A549 (cell line): ENCODE measurements around the gene NSMCE3. TPM values are rescaled to one million over a fixed set of nuclear protein-coding genes. Genes with fewer than 3 reads are reported as not detected.

Experiments
- ATAC-seq, 2 experiments: fragments of 200-7000 bp in 1 of 2; fragments of >200 bp in 1 of 2; cut with Nextera tagmentation in 1 of 2; cut with Tn5 transposase in 1 of 2; 3 replicates each; pipeline versions ENCODE4 v1.8.0 to v1.9.1; 2018 to 2020; ENCODE audit warnings: mild to moderate bottlenecking in 1 of 2, moderate library complexity in 1 of 2
- CTCF ChIA-PET: fragments of 300-600 bp; sonication (Branson Sonifier 250); formaldehyde crosslinking; extraction: SDS; loops from one replicate; lab custom pipeline; 2021; ENCODE audit warnings: antibody characterized with exemption, inconsistent platforms; lab: Yijun Ruan, JAX
- POLR2A ChIA-PET: fragments of 350-600 bp; formaldehyde crosslinking; extraction: SDS; loops from one replicate; lab custom pipeline; 2021; ENCODE audit warnings: antibody characterized with exemption, inconsistent platforms; lab: Yijun Ruan, JAX
- DNase-seq, 2 experiments: peaks; one replicate each; pipeline versions ENCODE4 v3.0.0 to v3.0.0-alpha.2; 2011 to 2016; ENCODE audit warnings: low read depth in 1 of 2, low spot score in 1 of 2
- FAIRE-seq: peaks from 2 replicates; lab custom pipeline; 2011; peaks lifted over from hg19 to GRCh38; lab: Jason Lieb, UNC
- H3K27ac ChIP-seq, 2 experiments: fragments of >200 bp; sonication (Bioruptor Twin); formaldehyde crosslinking; 3 replicates each; pipeline ENCODE4 v1.5.1; 2016 to 2017
- H3K4me1 ChIP-seq: fragments of >200 bp; sonication (Bioruptor Twin); formaldehyde crosslinking; 3 replicates; pipeline ENCODE4 v1.6.1; 2016
- H3K4me2 ChIP-seq: fragments of >200 bp; sonication (Bioruptor Twin); formaldehyde crosslinking; 3 replicates; pipeline ENCODE4 v1.6.1; 2016
- H3K4me3 ChIP-seq: fragments of >200 bp; sonication (Bioruptor Twin); formaldehyde crosslinking; 3 replicates; pipeline ENCODE4 v1.5.1; 2016
- H3K9me3 ChIP-seq: fragments of >200 bp; sonication (Bioruptor Twin); formaldehyde crosslinking; 3 replicates; pipeline ENCODE4 v1.6.1; 2016
- CBX8 ChIP-seq: fragments of 200-600 bp; sonication (generic); IDR thresholded peaks from 2 replicates; pipeline ENCODE4 v1.6.1; 2016
- CEBPB ChIP-seq, 2 experiments: fragments of >200 bp in 1 of 2; sonication (Bioruptor Twin) in 1 of 2; formaldehyde crosslinking in 1 of 2; IDR thresholded peaks; 2 replicates each; pipeline ENCODE4 v1.6.1; 2012 to 2016
- EHF ChIP-seq: fragments of 250-450 bp; sonication (Bioruptor Pico); IDR thresholded peaks from 2 replicates; pipeline ENCODE4 v1.5.0; 2020; ENCODE audit warnings: mild to moderate bottlenecking
- ELK1 ChIP-seq: fragments of 150-350 bp; IDR thresholded peaks from 2 replicates; pipeline ENCODE4 v1.6.1; 2014; ENCODE audit warnings: low read depth, mild to moderate bottlenecking, low read length
- FOXS1 ChIP-seq: fragments of 250-450 bp; sonication (Bioruptor Pico); IDR thresholded peaks from 2 replicates; pipeline ENCODE4 v1.5.0; 2020; ENCODE audit warnings: mild to moderate bottlenecking, moderate library complexity
- KDM5A ChIP-seq: fragments of 200-600 bp; sonication (generic); IDR thresholded peaks from 2 replicates; pipeline ENCODE4 v1.6.1; 2016; ENCODE audit warnings: antibody characterized with exemption, mild to moderate bottlenecking
- MAFK ChIP-seq: fragments of 450-650 bp; IDR thresholded peaks from 2 replicates; pipeline ENCODE4 v1.6.1; 2014; ENCODE audit not compliant: partially characterized antibody
- MAZ ChIP-seq: fragments of 150-350 bp; IDR thresholded peaks from 2 replicates; pipeline ENCODE4 v1.6.1; 2014; ENCODE audit warnings: antibody characterized with exemption, low read depth, low read length, borderline replicate concordance
- MYC ChIP-seq: IDR thresholded peaks from 2 replicates; pipeline ENCODE4 v1.6.1; 2012; ENCODE audit warnings: mild to moderate bottlenecking, inconsistent platforms, low read length, improper control_type of control experiment, borderline replicate concordance
- NR3C1 ChIP-seq: fragments of >200 bp; sonication (Bioruptor Twin); formaldehyde crosslinking; IDR thresholded peaks from 3 replicates; pipeline ENCODE4 v1.6.1; 2017
- PHF8 ChIP-seq: fragments of 200-600 bp; sonication (generic); IDR thresholded peaks from 2 replicates; pipeline ENCODE4 v1.6.1; 2016; ENCODE audit warnings: low read depth, mild to moderate bottlenecking, antibody characterized with exemption, moderate library complexity, borderline replicate concordance
- POLR2A ChIP-seq: IDR thresholded peaks from 2 replicates; pipeline ENCODE4 v1.6.1; 2012; ENCODE audit warnings: mild to moderate bottlenecking, low read length
- RAD21 ChIP-seq, 2 experiments: fragments of >200 bp in 1 of 2; sonication (Bioruptor Twin) in 1 of 2; formaldehyde crosslinking in 1 of 2; IDR thresholded peaks in 1 of 2; conservative IDR thresholded peaks in 1 of 2; 2 replicates in 1 of 2; 3 replicates in 1 of 2; pipeline ENCODE4 v1.6.1; 2012 to 2018; ENCODE audit warnings: inconsistent platforms in 1 of 2
- RCOR1 ChIP-seq: fragments of 150-350 bp; IDR thresholded peaks from 2 replicates; pipeline ENCODE4 v1.6.1; 2014; ENCODE audit warnings: antibody characterized with exemption, low read length, low read depth
- TFCP2L1 ChIP-seq: fragments of 250-450 bp; sonication (Bioruptor Pico); IDR thresholded peaks from 2 replicates; pipeline ENCODE4 v1.5.0; 2021; ENCODE audit warnings: mild to moderate bottlenecking
- TP53 ChIP-seq: fragments of 250-450 bp; sonication (Bioruptor Pico); IDR thresholded peaks from 2 replicates; pipeline ENCODE4 v1.5.0; 2021; ENCODE audit warnings: mild to moderate bottlenecking, moderate library complexity
- USF2 ChIP-seq: fragments of 450-650 bp; IDR thresholded peaks from 2 replicates; pipeline ENCODE4 v1.6.1; 2014; ENCODE audit warnings: antibody characterized with exemption
- WGBS: methylation state at CpG from one replicate; pipeline ENCODE4 v1.1.6; 2017; ENCODE audit errors: missing lambda C conversion rate; 5-methylcytosine and 5-hydroxymethylcytosine counted together
- polyA plus RNA-seq, 4 experiments: library from polyadenylated mRNA; depleted of rRNA in 3 of 4; stranded (reverse); fragments of >200 nt; fragmentation: RNase III in 1 of 4; extraction: RNeasy Plus Mini Kit Qiagen cat#74134 plus additional on column Dnase treatment in 1 of 4; gene quantifications; 2 replicates in 3 of 4; 3 replicates in 1 of 4; pipeline ENCODE4 v1.2.3, GENCODE V29; 2011 to 2017

The NSMCE3 gene
- polyA plus RNA-seq, 2 of the 4 experiments (the other 2 are of a cell fraction): 9.5 to 11.9 TPM

- WGBS: 30% methylated on average over 2 of the region's 2 CpGs
- H3K27ac ChIP-seq: no peak overlapping the region
- H3K9me3 ChIP-seq: no peaks in the 10 kb centered on the region
- no peak overlapping the region for H3K4me3 ChIP-seq
- H3K4me1 ChIP-seq: peaks cover 9% of the 10 kb centered on the region; the same call in 2 of the 3 replicates
- no peak for TF ChIP-seq KDM5A
- DNase-seq: no peak
- CTCF ChIA-PET: no interaction called here
- no peak overlapping the region for H3K4me2 ChIP-seq
- POLR2A ChIA-PET: no interaction called here
- ATAC-seq: no peak
- no peak for FAIRE-seq
These were observed 6.9 kb downstream of the NSMCE3 start for GRCh38 chr15:29262738-29263137.

DNA sequence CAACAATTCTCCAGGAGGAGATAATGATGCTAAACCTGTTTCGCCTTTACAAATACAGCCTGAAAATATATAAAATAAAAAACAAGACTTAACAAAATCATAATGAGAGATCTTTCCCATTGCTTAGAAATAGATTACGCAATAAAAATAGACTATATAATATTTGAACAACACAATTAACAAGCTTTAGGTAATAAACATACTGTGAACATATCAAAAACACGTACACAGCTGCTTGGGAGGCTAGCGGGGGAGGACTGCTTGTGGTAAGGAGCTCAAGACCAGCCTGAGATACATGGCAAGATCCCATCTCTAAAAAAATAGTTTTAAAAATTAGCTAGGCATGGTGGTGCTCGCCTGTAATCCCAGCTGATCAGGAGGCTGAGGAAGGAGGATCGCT lies 8.7 kb downstream of the NSMCE3 start:
- H3K4me2 ChIP-seq: no peak overlapping the region
- DNase-seq (no peak), ATAC-seq (no peak), FAIRE-seq (no peak)
- WGBS: 86% methylated on average over 6 of the region's 6 CpGs
- TF ChIP-seq CEBPB (IDR thresholded peaks at IDR 0.05): peak; percentile 28 to 51; a peak in 2 of 4 replicates
- TF ChIP-seq PHF8: no peak
- no peak for TF ChIP-seq TP53 (CRISPR knock-in tag)
- no peak for TF ChIP-seq ELK1
- H3K27ac ChIP-seq: no peak overlapping the region
- ChIA-PET POLR2A (no interaction called here), CTCF (no interaction called here)
- no peaks in the 10 kb centered on the region for H3K9me3 ChIP-seq
- no peak overlapping the region for H3K4me3 ChIP-seq
- H3K4me1 ChIP-seq: no peaks in the 10 kb centered on the region

DNA sequence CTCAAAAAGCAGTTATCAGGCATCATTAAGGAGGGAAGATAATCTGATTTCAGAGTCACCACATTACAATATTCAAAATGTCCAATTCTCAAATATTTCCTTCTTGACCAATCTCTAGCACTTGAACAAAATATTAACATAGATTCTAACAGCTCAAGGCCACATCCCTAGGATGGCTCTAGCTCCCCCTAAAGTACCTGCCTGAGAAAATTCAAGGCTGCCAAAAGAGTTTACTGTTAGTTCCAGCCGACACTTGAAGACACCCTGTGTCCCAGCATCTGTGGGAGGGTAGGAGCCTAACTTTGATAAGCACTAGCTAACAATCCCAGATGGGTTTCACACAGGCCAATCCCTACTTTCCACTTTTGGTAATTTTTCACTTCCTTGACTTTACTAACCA lies 10.4 kb downstream of the NSMCE3 start:
- POLR2A ChIA-PET: no interaction called here
- Histone ChIP-seq H3K27ac (no peak overlapping the region), H3K4me2 (no peak overlapping the region), H3K9me3 (no peaks in the 10 kb centered on the region), H3K4me1 (no peaks in the 10 kb centered on the region), H3K4me3 (no peak overlapping the region)
- DNase-seq: no peak
- no peak for TF ChIP-seq TP53 (CRISPR knock-in tag)
- no peak for TF ChIP-seq MAZ
- no peak for FAIRE-seq
- peak; percentile 40 to 43; a peak in 1 of 6 replicates for ATAC-seq
- WGBS: 54% methylated on average over 1 of the region's 1 CpG
- CTCF ChIA-PET: interaction anchor here (1.0 to 1.5 kb wide), 2 partner anchors 16 to 19 kb away, joined by 3 to 4 read pairs; no protein-coding TSS in a partner anchor

- H3K9me3 ChIP-seq: no peaks in the 10 kb centered on the region; the same call in 2 of the 3 replicates
- no peaks in the 10 kb centered on the region for H3K4me1 ChIP-seq
- H3K4me2 ChIP-seq: no peak overlapping the region
- POLR2A ChIA-PET: no interaction called here
- CTCF ChIA-PET: interaction anchor here (0.9 to 1.1 kb wide), 2 partner anchors 13 to 169 kb away, joined by 3 to 4 read pairs; no protein-coding TSS in a partner anchor
- no peak for ATAC-seq
- TF ChIP-seq MAFK (no peak), RAD21 (conservative IDR thresholded peaks at IDR 0.05 in 1 of 2, IDR thresholded peaks at IDR 0.05 in 1 of 2) (no peak), POLR2A (no peak), EHF (CRISPR knock-in tag) (no peak), RCOR1 (no peak), CBX8 (no peak), TFCP2L1 (CRISPR knock-in tag) (no peak), KDM5A (no peak), MYC (no peak), FOXS1 (CRISPR knock-in tag) (no peak), NR3C1 (no peak), USF2 (no peak), PHF8 (no peak)
- TF ChIP-seq, all 56 proteins: peak for 0
- H3K27ac ChIP-seq: no peak overlapping the region
- H3K4me3 ChIP-seq: no peak overlapping the region
- no peak for FAIRE-seq
- no peak for DNase-seq
These were observed 17.4 kb downstream of the NSMCE3 start for GRCh38 chr15:29252234-29252633.
